PC-3 (cell line): Measurements from ENCODE around the gene PTPRN2.

Experiments used
- EZH2 ChIP-seq: fragments of 300-600 bp; sonication (generic); IDR thresholded peaks from one replicate; pipeline ENCODE4 v1.6.1; 2017; ENCODE audit warnings: antibody characterized with exemption, mild to moderate bottlenecking, low read length; ENCODE audit not compliant: unreplicated experiment
- TF ChIP-seq, protein P1 (sequence below): fragments of 300-600 bp; sonication (generic); conservative IDR thresholded peaks from 2 replicates; pipeline ENCODE4 v1.5.1; 2017; ENCODE audit warnings: antibody characterized with exemption, low read depth, mild to moderate bottlenecking, low read length

DNA sequence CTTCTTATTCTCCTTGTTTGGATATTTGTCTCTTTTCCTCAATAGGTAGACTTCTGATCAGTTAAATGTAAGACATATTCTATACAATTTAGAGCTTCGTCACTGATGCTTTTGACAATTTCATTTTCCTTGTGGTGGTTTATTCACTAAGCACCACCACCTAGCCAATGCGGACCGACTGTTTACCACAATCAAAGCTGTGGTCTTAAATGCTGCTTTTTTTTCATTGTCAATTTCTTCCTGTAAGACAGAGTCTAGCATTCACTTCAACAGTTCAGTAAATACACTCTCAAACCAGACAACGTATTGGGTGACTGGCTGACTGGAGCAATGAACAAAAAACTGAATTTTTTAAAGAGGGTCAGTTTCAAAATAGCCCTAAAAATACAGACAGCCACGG lies 1011.8 kb downstream of the PTPRN2 start:
- TF ChIP-seq, protein P1, sequence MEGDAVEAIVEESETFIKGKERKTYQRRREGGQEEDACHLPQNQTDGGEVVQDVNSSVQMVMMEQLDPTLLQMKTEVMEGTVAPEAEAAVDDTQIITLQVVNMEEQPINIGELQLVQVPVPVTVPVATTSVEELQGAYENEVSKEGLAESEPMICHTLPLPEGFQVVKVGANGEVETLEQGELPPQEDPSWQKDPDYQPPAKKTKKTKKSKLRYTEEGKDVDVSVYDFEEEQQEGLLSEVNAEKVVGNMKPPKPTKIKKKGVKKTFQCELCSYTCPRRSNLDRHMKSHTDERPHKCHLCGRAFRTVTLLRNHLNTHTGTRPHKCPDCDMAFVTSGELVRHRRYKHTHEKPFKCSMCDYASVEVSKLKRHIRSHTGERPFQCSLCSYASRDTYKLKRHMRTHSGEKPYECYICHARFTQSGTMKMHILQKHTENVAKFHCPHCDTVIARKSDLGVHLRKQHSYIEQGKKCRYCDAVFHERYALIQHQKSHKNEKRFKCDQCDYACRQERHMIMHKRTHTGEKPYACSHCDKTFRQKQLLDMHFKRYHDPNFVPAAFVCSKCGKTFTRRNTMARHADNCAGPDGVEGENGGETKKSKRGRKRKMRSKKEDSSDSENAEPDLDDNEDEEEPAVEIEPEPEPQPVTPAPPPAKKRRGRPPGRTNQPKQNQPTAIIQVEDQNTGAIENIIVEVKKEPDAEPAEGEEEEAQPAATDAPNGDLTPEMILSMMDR: no peak
- no peak for TF ChIP-seq EZH2
